GM23338 (cell line): Measurements from ENCODE around the gene NBPF1. TPM values are rescaled to one million over a fixed set of nuclear protein-coding genes. Genes with fewer than 3 reads are reported as not detected.
"Not testable (repeated sequence)": the region's sequence is repeated elsewhere in the genome, so short reads cannot be mapped to it uniquely, and the experiment has no call there.

Source experiments
- ATAC-seq: fragments of 200-7000 bp; cut with Tn5 transposase; 3 replicates; pipeline ENCODE4 v1.9.1; 2020
- DNase-seq: peaks from one replicate; pipeline ENCODE4 v3.0.0-alpha.2; 2015; ENCODE audit warnings: low spot score
- H2AFZ ChIP-seq: fragments of 200-600 bp; sonication (generic); 2 replicates; pipeline ENCODE4 v1.8.0; 2016; ENCODE audit warnings: antibody characterized with exemption, mild to moderate bottlenecking, moderate library complexity
- H3F3A ChIP-seq: fragments of 200-600 bp; sonication (generic); replicated peaks from 2 replicates; pipeline ENCODE4 v1.8.0; 2017; ENCODE audit warnings: antibody characterized with exemption, mixed run types, low read depth
- H3K27ac ChIP-seq: fragments of 200-600 bp; sonication (generic); 2 replicates; pipeline ENCODE4 v1.6.1; 2016; ENCODE audit warnings: low read depth
- H3K27me3 ChIP-seq: fragments of 200-600 bp; sonication (generic); 2 replicates; pipeline ENCODE4 v1.8.0; 2016; ENCODE audit warnings: mild to moderate bottlenecking, mixed run types, moderate library complexity; ENCODE audit not compliant: insufficient read depth
- H3K36me3 ChIP-seq: fragments of 200-600 bp; sonication (generic); 2 replicates; pipeline ENCODE4 v1.8.0; 2016; ENCODE audit warnings: mild to moderate bottlenecking; ENCODE audit not compliant: insufficient read depth
- H3K4me1 ChIP-seq: fragments of 200-600 bp; sonication (generic); 2 replicates; pipeline ENCODE4 v1.8.0; 2016; ENCODE audit warnings: mild to moderate bottlenecking, moderate library complexity; ENCODE audit not compliant: insufficient read depth
- H3K4me2 ChIP-seq: fragments of 200-600 bp; sonication (generic); 2 replicates; pipeline ENCODE4 v1.7.1; 2017; ENCODE audit warnings: mixed run types
- H3K4me3 ChIP-seq: fragments of 200-600 bp; sonication (generic); 2 replicates; pipeline ENCODE4 v1.6.1; 2016; ENCODE audit warnings: mixed run types
- H3K79me2 ChIP-seq: fragments of 200-600 bp; sonication (generic); replicated peaks from 2 replicates; pipeline ENCODE4 v1.8.0; 2017; ENCODE audit warnings: mild to moderate bottlenecking; ENCODE audit not compliant: insufficient read depth
- H3K9me2 ChIP-seq: fragments of 200-600 bp; sonication (generic); 2 replicates; pipeline ENCODE4 v1.8.0; 2017; ENCODE audit not compliant: insufficient read depth
- H4K20me1 ChIP-seq: fragments of 200-600 bp; sonication (generic); replicated peaks from 2 replicates; pipeline ENCODE4 v1.8.0; 2017; ENCODE audit warnings: mild to moderate bottlenecking; ENCODE audit not compliant: insufficient read depth
- H3K27ac Mint-ChIP-seq: 2 replicates; pipeline ENCODE4 v1.8.0; 2020; ENCODE audit warnings: inconsistent platforms, mild to moderate bottlenecking, moderate library complexity, mixed read lengths
- H3K27me3 Mint-ChIP-seq: 3 replicates; pipeline ENCODE4 v1.8.0; 2022; ENCODE audit warnings: low read depth, mild to moderate bottlenecking, moderate library complexity, mixed read lengths, inconsistent platforms; ENCODE audit not compliant: insufficient read depth, poor library complexity
- H3K36me3 Mint-ChIP-seq: 3 replicates; pipeline ENCODE4 v1.8.0; 2021; ENCODE audit warnings: low read depth, mild to moderate bottlenecking, inconsistent platforms, moderate library complexity, mixed read lengths
- H3K4me1 Mint-ChIP-seq: 3 replicates; pipeline ENCODE4 v1.8.0; 2020; ENCODE audit warnings: mild to moderate bottlenecking, inconsistent platforms, mixed read lengths
- H3K4me3 Mint-ChIP-seq: 3 replicates; pipeline ENCODE4 v1.8.0; 2021; ENCODE audit warnings: moderate library complexity, mild to moderate bottlenecking, inconsistent platforms, mixed read lengths
- H3K9me3 Mint-ChIP-seq: 3 replicates; pipeline ENCODE4 v1.8.0; 2020; ENCODE audit warnings: moderate library complexity, mild to moderate bottlenecking, inconsistent platforms, mixed read lengths
- ETS1 ChIP-seq: IDR thresholded peaks from 2 replicates; pipeline ENCODE4 v1.6.1; 2016; ENCODE audit warnings: antibody characterized with exemption
- EZH2 ChIP-seq: fragments of 200-600 bp; sonication (generic); IDR thresholded peaks from one replicate; pipeline ENCODE4 v1.8.0; 2017; ENCODE audit warnings: antibody characterized with exemption, mild to moderate bottlenecking, low read depth; ENCODE audit not compliant: unreplicated experiment
- JUNB ChIP-seq: IDR thresholded peaks from one replicate; pipeline ENCODE4 v1.6.1; 2016; ENCODE audit warnings: antibody characterized with exemption; ENCODE audit not compliant: unreplicated experiment
- NANOG ChIP-seq: IDR thresholded peaks from 2 replicates; pipeline ENCODE4 v1.6.1; 2016; ENCODE audit warnings: antibody characterized with exemption, borderline replicate concordance
- POLR2AphosphoS5 ChIP-seq: IDR thresholded peaks from 2 replicates; pipeline ENCODE4 v1.6.1; 2016; ENCODE audit warnings: antibody characterized with exemption, low read depth
- REST ChIP-seq: IDR thresholded peaks from one replicate; pipeline ENCODE4 v1.6.1; 2018; ENCODE audit warnings: antibody characterized with exemption; ENCODE audit not compliant: unreplicated experiment
- ZNF114 ChIP-seq: fragments of 250-450 bp; sonication (Bioruptor Pico); IDR thresholded peaks from 2 replicates; pipeline ENCODE4 v1.5.0; 2020; ENCODE audit warnings: mild to moderate bottlenecking, moderate library complexity
- ZNF331 ChIP-seq: fragments of 250-450 bp; sonication (Bioruptor Pico); IDR thresholded peaks from 2 replicates; pipeline ENCODE4 v1.5.0; 2020; ENCODE audit warnings: low read depth, mild to moderate bottlenecking, moderate library complexity
- polyA plus RNA-seq: library from polyadenylated mRNA; unstranded; fragments of >200 nt; fragmentation: Nextera tagmentation; extraction: Ambion mirVana; gene quantifications from 2 replicates; pipeline ENCODE4 v1.2.1, GENCODE V29; 2016
- total RNA-seq: library from RNA; depleted of rRNA; stranded (reverse); fragments of >200 nt; shearing (Covaris generic); gene quantifications from 2 replicates; pipeline ENCODE4 v1.2.3, GENCODE V29; 2014

NBPF1 gene
- total and polyA plus RNA-seq, 2 experiments from 2014 or later, result 9.5 to 11.8 TPM

- H3K4me1 ChIP-seq, result no peaks in the 10 kb centered on the region
- H3K4me2 ChIP-seq, result no peak overlapping the region
- no peak overlapping the region for H2AFZ ChIP-seq
- peaks cover 13% of the 10 kb centered on the region; the same call in 1 of the 2 replicates for H3K36me3 ChIP-seq
- peaks cover 14% of the 10 kb centered on the region for H4K20me1 ChIP-seq
- H3K4me3 ChIP-seq, result no peak overlapping the region
- H3K27ac Mint-ChIP-seq, result 0 out of 2 replicates have a peak overlapping the region, but pooled peaks have one; percentile 48
- H3K4me3 Mint-ChIP-seq, result no peak overlapping the region
- no peaks in the 10 kb centered on the region for H3F3A ChIP-seq
- peak; percentile 41 for DNase-seq
- no peaks in the 10 kb centered on the region for H3K79me2 ChIP-seq
- ATAC-seq, result no peak
- H3K27me3 Mint-ChIP-seq, result peaks cover 13% of the 10 kb centered on the region
- no peaks in the 10 kb centered on the region for H3K9me3 Mint-ChIP-seq
- TF ChIP-seq EZH2 (no peak), ZNF331 (no peak), POLR2AphosphoS5 (no peak), NANOG (no peak), JUNB (no peak), ETS1 (no peak), REST (no peak), ZNF114 (no peak)
- H3K9me2 ChIP-seq, result no peaks in the 10 kb centered on the region
- H3K36me3 Mint-ChIP-seq, result peaks cover 46% of the 10 kb centered on the region
- no peaks in the 10 kb centered on the region for H3K4me1 Mint-ChIP-seq
- no peaks in the 10 kb centered on the region for H3K27me3 ChIP-seq
- no peak overlapping the region for H3K27ac ChIP-seq
Measured at GRCh38 chr1:16628361-16629111, 15.2 kb upstream of the NBPF1 start.

- not testable (repeated sequence) for H3F3A ChIP-seq, H3K4me1 Mint-ChIP-seq, H3K4me3 ChIP-seq, H3K79me2 ChIP-seq, H3K4me3 Mint-ChIP-seq, H3K9me2 ChIP-seq, H3K27ac ChIP-seq, H2AFZ ChIP-seq, DNase-seq, H3K4me1 ChIP-seq, H3K27ac Mint-ChIP-seq, ATAC-seq, H3K9me3 Mint-ChIP-seq, H3K4me2 ChIP-seq, H3K27me3 ChIP-seq
- H3K36me3 ChIP-seq, result peaks cover 21% of the 10 kb centered on the region
- peaks cover 18% of the 10 kb centered on the region for H4K20me1 ChIP-seq
- Mint-ChIP-seq H3K27me3 (peaks cover 13% of the 10 kb centered on the region), H3K36me3 (peaks cover 32% of the 10 kb centered on the region)
Measured at GRCh38 chr1:16626409-16626983, 13.1 kb upstream of the NBPF1 start.
